GM23338 (cell line): ENCODE measurements around the gene PRPF31. TPM values are rescaled to one million over a fixed set of nuclear protein-coding genes. Genes with fewer than 3 reads are reported as not detected.

Experiments used
- ATAC-seq: fragments of 200-7000 bp; cut with Tn5 transposase; 3 replicates; pipeline ENCODE4 v1.9.1; 2020
- DNase-seq: peaks from one replicate; pipeline ENCODE4 v3.0.0-alpha.2; 2015; ENCODE audit warnings: low spot score
- H2AFZ ChIP-seq: fragments of 200-600 bp; sonication (generic); 2 replicates; pipeline ENCODE4 v1.8.0; 2016; ENCODE audit warnings: antibody characterized with exemption, mild to moderate bottlenecking, moderate library complexity
- H3F3A ChIP-seq: fragments of 200-600 bp; sonication (generic); replicated peaks from 2 replicates; pipeline ENCODE4 v1.8.0; 2017; ENCODE audit warnings: antibody characterized with exemption, mixed run types, low read depth
- H3K27ac ChIP-seq: fragments of 200-600 bp; sonication (generic); 2 replicates; pipeline ENCODE4 v1.6.1; 2016; ENCODE audit warnings: low read depth
- H3K27me3 ChIP-seq: fragments of 200-600 bp; sonication (generic); 2 replicates; pipeline ENCODE4 v1.8.0; 2016; ENCODE audit warnings: mild to moderate bottlenecking, mixed run types, moderate library complexity; ENCODE audit not compliant: insufficient read depth
- H3K36me3 ChIP-seq: fragments of 200-600 bp; sonication (generic); 2 replicates; pipeline ENCODE4 v1.8.0; 2016; ENCODE audit warnings: mild to moderate bottlenecking; ENCODE audit not compliant: insufficient read depth
- H3K4me1 ChIP-seq: fragments of 200-600 bp; sonication (generic); 2 replicates; pipeline ENCODE4 v1.8.0; 2016; ENCODE audit warnings: mild to moderate bottlenecking, moderate library complexity; ENCODE audit not compliant: insufficient read depth
- H3K4me2 ChIP-seq: fragments of 200-600 bp; sonication (generic); 2 replicates; pipeline ENCODE4 v1.7.1; 2017; ENCODE audit warnings: mixed run types
- H3K4me3 ChIP-seq: fragments of 200-600 bp; sonication (generic); 2 replicates; pipeline ENCODE4 v1.6.1; 2016; ENCODE audit warnings: mixed run types
- H3K79me2 ChIP-seq: fragments of 200-600 bp; sonication (generic); replicated peaks from 2 replicates; pipeline ENCODE4 v1.8.0; 2017; ENCODE audit warnings: mild to moderate bottlenecking; ENCODE audit not compliant: insufficient read depth
- H3K9me2 ChIP-seq: fragments of 200-600 bp; sonication (generic); 2 replicates; pipeline ENCODE4 v1.8.0; 2017; ENCODE audit not compliant: insufficient read depth
- H4K20me1 ChIP-seq: fragments of 200-600 bp; sonication (generic); replicated peaks from 2 replicates; pipeline ENCODE4 v1.8.0; 2017; ENCODE audit warnings: mild to moderate bottlenecking; ENCODE audit not compliant: insufficient read depth
- H3K27ac Mint-ChIP-seq: 2 replicates; pipeline ENCODE4 v1.8.0; 2020; ENCODE audit warnings: inconsistent platforms, mild to moderate bottlenecking, moderate library complexity, mixed read lengths
- H3K27me3 Mint-ChIP-seq: 3 replicates; pipeline ENCODE4 v1.8.0; 2022; ENCODE audit warnings: low read depth, mild to moderate bottlenecking, moderate library complexity, mixed read lengths, inconsistent platforms; ENCODE audit not compliant: insufficient read depth, poor library complexity
- H3K36me3 Mint-ChIP-seq: 3 replicates; pipeline ENCODE4 v1.8.0; 2021; ENCODE audit warnings: low read depth, mild to moderate bottlenecking, inconsistent platforms, moderate library complexity, mixed read lengths
- H3K4me1 Mint-ChIP-seq: 3 replicates; pipeline ENCODE4 v1.8.0; 2020; ENCODE audit warnings: mild to moderate bottlenecking, inconsistent platforms, mixed read lengths
- H3K4me3 Mint-ChIP-seq: 3 replicates; pipeline ENCODE4 v1.8.0; 2021; ENCODE audit warnings: moderate library complexity, mild to moderate bottlenecking, inconsistent platforms, mixed read lengths
- H3K9me3 Mint-ChIP-seq: 3 replicates; pipeline ENCODE4 v1.8.0; 2020; ENCODE audit warnings: moderate library complexity, mild to moderate bottlenecking, inconsistent platforms, mixed read lengths
- CREB1 ChIP-seq: fragments of 250-450 bp; sonication (Bioruptor Pico); IDR thresholded peaks from 2 replicates; pipeline ENCODE4 v1.5.0; 2020; ENCODE audit warnings: low read depth, mild to moderate bottlenecking, moderate library complexity
- ETS1 ChIP-seq: IDR thresholded peaks from 2 replicates; pipeline ENCODE4 v1.6.1; 2016; ENCODE audit warnings: antibody characterized with exemption
- JUNB ChIP-seq: IDR thresholded peaks from one replicate; pipeline ENCODE4 v1.6.1; 2016; ENCODE audit warnings: antibody characterized with exemption; ENCODE audit not compliant: unreplicated experiment
- NANOG ChIP-seq: IDR thresholded peaks from 2 replicates; pipeline ENCODE4 v1.6.1; 2016; ENCODE audit warnings: antibody characterized with exemption, borderline replicate concordance
- POLR2AphosphoS5 ChIP-seq: IDR thresholded peaks from 2 replicates; pipeline ENCODE4 v1.6.1; 2016; ENCODE audit warnings: antibody characterized with exemption, low read depth
- ZNF114 ChIP-seq: fragments of 250-450 bp; sonication (Bioruptor Pico); IDR thresholded peaks from 2 replicates; pipeline ENCODE4 v1.5.0; 2020; ENCODE audit warnings: mild to moderate bottlenecking, moderate library complexity
- ZNF331 ChIP-seq: fragments of 250-450 bp; sonication (Bioruptor Pico); IDR thresholded peaks from 2 replicates; pipeline ENCODE4 v1.5.0; 2020; ENCODE audit warnings: low read depth, mild to moderate bottlenecking, moderate library complexity
- polyA plus RNA-seq: library from polyadenylated mRNA; unstranded; fragments of >200 nt; fragmentation: Nextera tagmentation; extraction: Ambion mirVana; gene quantifications from 2 replicates; pipeline ENCODE4 v1.2.1, GENCODE V29; 2016
- total RNA-seq: library from RNA; depleted of rRNA; stranded (reverse); fragments of >200 nt; shearing (Covaris generic); gene quantifications from 2 replicates; pipeline ENCODE4 v1.2.3, GENCODE V29; 2014
- TF ChIP-seq, protein P1 (sequence below), 2 experiments: fragments of 200-600 bp in 1 of 2; sonication (generic) in 1 of 2; conservative IDR thresholded peaks; 2 replicates each; pipeline versions ENCODE4 v1.5.1 to v1.6.1; 2016 to 2017; ENCODE audit warnings: antibody characterized with exemption in 2 of 2, low read depth in 2 of 2, mild to moderate bottlenecking in 2 of 2, moderate library complexity in 1 of 2
- TF ChIP-seq, protein P2 (sequence below): IDR thresholded peaks from one replicate; pipeline ENCODE4 v1.6.1; 2018; ENCODE audit warnings: antibody characterized with exemption; ENCODE audit not compliant: unreplicated experiment

The PRPF31 gene
- total and polyA plus RNA-seq, 2 experiments from 2014 or later, result 83.3 to 94.2 TPM

DNA sequence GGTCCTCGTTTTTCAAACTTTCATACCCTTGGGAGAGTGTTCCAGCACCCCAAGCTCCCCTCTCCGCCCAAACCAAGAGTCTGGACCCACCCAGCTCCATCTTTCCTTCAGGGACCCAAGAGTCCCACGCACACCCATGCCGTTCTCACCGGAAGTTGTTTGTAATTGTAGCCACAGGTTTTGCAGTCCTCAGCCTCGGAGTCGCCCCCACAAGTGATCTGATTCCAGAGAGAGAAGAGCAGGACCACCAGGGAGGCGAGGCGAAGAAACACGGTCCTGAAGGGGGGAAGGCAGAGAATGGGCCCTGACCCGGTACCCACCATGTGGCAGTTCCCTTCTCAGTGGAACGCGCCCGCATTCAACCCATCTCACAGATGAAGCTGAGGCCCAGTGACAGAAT, 47.3 kb downstream of the PRPF31 start (continued):
- TF ChIP-seq, protein P1, sequence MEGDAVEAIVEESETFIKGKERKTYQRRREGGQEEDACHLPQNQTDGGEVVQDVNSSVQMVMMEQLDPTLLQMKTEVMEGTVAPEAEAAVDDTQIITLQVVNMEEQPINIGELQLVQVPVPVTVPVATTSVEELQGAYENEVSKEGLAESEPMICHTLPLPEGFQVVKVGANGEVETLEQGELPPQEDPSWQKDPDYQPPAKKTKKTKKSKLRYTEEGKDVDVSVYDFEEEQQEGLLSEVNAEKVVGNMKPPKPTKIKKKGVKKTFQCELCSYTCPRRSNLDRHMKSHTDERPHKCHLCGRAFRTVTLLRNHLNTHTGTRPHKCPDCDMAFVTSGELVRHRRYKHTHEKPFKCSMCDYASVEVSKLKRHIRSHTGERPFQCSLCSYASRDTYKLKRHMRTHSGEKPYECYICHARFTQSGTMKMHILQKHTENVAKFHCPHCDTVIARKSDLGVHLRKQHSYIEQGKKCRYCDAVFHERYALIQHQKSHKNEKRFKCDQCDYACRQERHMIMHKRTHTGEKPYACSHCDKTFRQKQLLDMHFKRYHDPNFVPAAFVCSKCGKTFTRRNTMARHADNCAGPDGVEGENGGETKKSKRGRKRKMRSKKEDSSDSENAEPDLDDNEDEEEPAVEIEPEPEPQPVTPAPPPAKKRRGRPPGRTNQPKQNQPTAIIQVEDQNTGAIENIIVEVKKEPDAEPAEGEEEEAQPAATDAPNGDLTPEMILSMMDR (conservative IDR thresholded peaks at IDR 0.05; ENCODE audit: low read depth in 2 of 2), result no peak
- TF ChIP-seq JUNB (no peak), ZNF331 (CRISPR knock-in tag) (no peak), CREB1 (no peak), NANOG (no peak), ZNF114 (no peak), ETS1 (no peak)
- TF ChIP-seq, protein P2, sequence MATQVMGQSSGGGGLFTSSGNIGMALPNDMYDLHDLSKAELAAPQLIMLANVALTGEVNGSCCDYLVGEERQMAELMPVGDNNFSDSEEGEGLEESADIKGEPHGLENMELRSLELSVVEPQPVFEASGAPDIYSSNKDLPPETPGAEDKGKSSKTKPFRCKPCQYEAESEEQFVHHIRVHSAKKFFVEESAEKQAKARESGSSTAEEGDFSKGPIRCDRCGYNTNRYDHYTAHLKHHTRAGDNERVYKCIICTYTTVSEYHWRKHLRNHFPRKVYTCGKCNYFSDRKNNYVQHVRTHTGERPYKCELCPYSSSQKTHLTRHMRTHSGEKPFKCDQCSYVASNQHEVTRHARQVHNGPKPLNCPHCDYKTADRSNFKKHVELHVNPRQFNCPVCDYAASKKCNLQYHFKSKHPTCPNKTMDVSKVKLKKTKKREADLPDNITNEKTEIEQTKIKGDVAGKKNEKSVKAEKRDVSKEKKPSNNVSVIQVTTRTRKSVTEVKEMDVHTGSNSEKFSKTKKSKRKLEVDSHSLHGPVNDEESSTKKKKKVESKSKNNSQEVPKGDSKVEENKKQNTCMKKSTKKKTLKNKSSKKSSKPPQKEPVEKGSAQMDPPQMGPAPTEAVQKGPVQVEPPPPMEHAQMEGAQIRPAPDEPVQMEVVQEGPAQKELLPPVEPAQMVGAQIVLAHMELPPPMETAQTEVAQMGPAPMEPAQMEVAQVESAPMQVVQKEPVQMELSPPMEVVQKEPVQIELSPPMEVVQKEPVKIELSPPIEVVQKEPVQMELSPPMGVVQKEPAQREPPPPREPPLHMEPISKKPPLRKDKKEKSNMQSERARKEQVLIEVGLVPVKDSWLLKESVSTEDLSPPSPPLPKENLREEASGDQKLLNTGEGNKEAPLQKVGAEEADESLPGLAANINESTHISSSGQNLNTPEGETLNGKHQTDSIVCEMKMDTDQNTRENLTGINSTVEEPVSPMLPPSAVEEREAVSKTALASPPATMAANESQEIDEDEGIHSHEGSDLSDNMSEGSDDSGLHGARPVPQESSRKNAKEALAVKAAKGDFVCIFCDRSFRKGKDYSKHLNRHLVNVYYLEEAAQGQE, result no peak

- H2AFZ ChIP-seq, result peak overlapping the region; percentile 63; the same call in 1 of the 2 replicates
- peaks cover 22% of the 10 kb centered on the region for H3F3A ChIP-seq
- peak overlapping the region; percentile 65 for H3K4me3 ChIP-seq
Measured at GRCh38 chr19:54164369-54165068, 49.0 kb downstream of the PRPF31 start.

More at GRCh38 chr19:54164369-54165068, 49.0 kb downstream of the PRPF31 start:
- DNase-seq, result peak; percentile 97
- TF ChIP-seq NANOG, result no peak
- peak; percentile 47 for TF ChIP-seq POLR2AphosphoS5
- Histone ChIP-seq H3K4me2 (peak overlapping the region; percentile 90), H3K79me2 (no peaks in the 10 kb centered on the region), H3K27me3 (peaks cover 7% of the 10 kb centered on the region; the same call in 1 of the 2 replicates), H3K36me3 (no peaks in the 10 kb centered on the region), H3K4me1 (peaks cover 5% of the 10 kb centered on the region; the same call in 1 of the 2 replicates), H4K20me1 (peaks cover 2% of the 10 kb centered on the region; the same call in 1 of the 2 replicates), H3K27ac (no peak overlapping the region), H3K9me2 (no peaks in the 10 kb centered on the region)
- Mint-ChIP-seq H3K9me3 (no peaks in the 10 kb centered on the region; the same call in 2 of the 3 replicates), H3K36me3 (no peaks in the 10 kb centered on the region), H3K27ac (no peak overlapping the region), H3K27me3 (peaks cover 47% of the 10 kb centered on the region), H3K4me3 (peak overlapping the region; percentile 73), H3K4me1 (peaks cover 30% of the 10 kb centered on the region)
- peak; percentile 40 for ATAC-seq
